BE2C (cell line): Measurements from ENCODE around the gene ALKBH1.
"Not testable (repeated sequence)": the region's sequence is repeated elsewhere in the genome, so short reads cannot be mapped to it uniquely, and the experiment has no call there.

ENCODE experiments used
- DNase-seq: peaks from one replicate; pipeline ENCODE4 v3.0.0-alpha.2; 2020
- H3K27me3 ChIP-seq: fragments of 250-450 bp; sonication (Bioruptor Pico); 2 replicates; pipeline ENCODE4 v1.5.1; 2020; ENCODE audit warnings: mild to moderate bottlenecking
- H3K36me3 ChIP-seq: fragments of 250-450 bp; sonication (Bioruptor Pico); 2 replicates; pipeline ENCODE4 v1.5.1; 2020; ENCODE audit warnings: mild to moderate bottlenecking
- H3K4me1 ChIP-seq: fragments of 250-450 bp; sonication (Bioruptor Pico); 2 replicates; pipeline ENCODE4 v1.5.1; 2020
- H3K4me3 ChIP-seq: 2 replicates; pipeline ENCODE4 v1.5.1; 2011; ENCODE audit warnings: low read depth, low read length
- H3K9me3 ChIP-seq: fragments of 250-450 bp; sonication (Bioruptor Pico); 2 replicates; pipeline ENCODE4 v1.5.1; 2020
- CTCF ChIP-seq: IDR thresholded peaks from 2 replicates; pipeline ENCODE4 v1.5.1; 2012; ENCODE audit warnings: mild to moderate bottlenecking, low read depth, low read length

Gene ALKBH1

GRCh38 chr14:77681196-77682157, 26.3 kb downstream of the ALKBH1 start:
- peaks cover 7% of the 10 kb centered on the region for H3K36me3 ChIP-seq
- H3K27me3 ChIP-seq, result no peaks in the 10 kb centered on the region
- TF ChIP-seq CTCF, result no peak
- no peaks in the 10 kb centered on the region for H3K9me3 ChIP-seq
- no peak for DNase-seq
- no peaks in the 10 kb centered on the region for H3K4me1 ChIP-seq
- no peak overlapping the region for H3K4me3 ChIP-seq

- DNase-seq, result no peak
- Histone ChIP-seq H3K4me1 (no peaks in the 10 kb centered on the region), H3K36me3 (peaks cover 27% of the 10 kb centered on the region), H3K4me3 (no peak overlapping the region), H3K27me3 (no peaks in the 10 kb centered on the region), H3K9me3 (no peaks in the 10 kb centered on the region)
- TF ChIP-seq CTCF, result no peak
Measured at GRCh38 chr14:77674931-77675330, 32.9 kb downstream of the ALKBH1 start.

GRCh38 chr14:77673193-77673592, 34.6 kb downstream of the ALKBH1 start:
- Histone ChIP-seq H3K4me1 (no peaks in the 10 kb centered on the region), H3K9me3 (no peaks in the 10 kb centered on the region), H3K27me3 (no peaks in the 10 kb centered on the region), H3K36me3 (peaks cover 23% of the 10 kb centered on the region), H3K4me3 (no peak overlapping the region)
- TF ChIP-seq CTCF, result no peak
- DNase-seq, result no peak

GRCh38 chr14:77667331-77667730, 40.5 kb downstream of the ALKBH1 start:
- no peak for TF ChIP-seq CTCF
- Histone ChIP-seq H3K36me3 (peaks cover 5% of the 10 kb centered on the region; the same call in 1 of the 2 replicates), H3K4me1 (no peaks in the 10 kb centered on the region), H3K9me3 (no peaks in the 10 kb centered on the region), H3K27me3 (no peaks in the 10 kb centered on the region), H3K4me3 (no peak overlapping the region)
- DNase-seq, result no peak

- Histone ChIP-seq H3K9me3 (no peaks in the 10 kb centered on the region), H3K4me1 (peaks cover 5% of the 10 kb centered on the region; the same call in 1 of the 2 replicates), H3K36me3 (no peaks in the 10 kb centered on the region), H3K4me3 (no peak overlapping the region), H3K27me3 (no peaks in the 10 kb centered on the region)
- no peak for TF ChIP-seq CTCF
- no peak for DNase-seq
Measured at GRCh38 chr14:77663293-77663692, 44.5 kb downstream of the ALKBH1 start.

GRCh38 chr14:77661562-77661961, 46.3 kb downstream of the ALKBH1 start:
- not testable (repeated sequence) for H3K9me3 ChIP-seq, DNase-seq, H3K4me1 ChIP-seq, H3K4me3 ChIP-seq, H3K36me3 ChIP-seq, H3K27me3 ChIP-seq
